ENCODE data around the gene CPA5. TPM values are rescaled to one million over a fixed set of nuclear protein-coding genes. Genes with fewer than 3 reads are reported as not detected.

CPA5 gene
- total and polyA plus RNA-seq, 2 donors (not counting 3 experiments of a cell fraction or from before 2014, with no cell fraction given), result not detected

GRCh38 chr7:130401578-130401977 is 57.0 kb downstream of the CPA5 start:
- Histone ChIP-seq H2AFZ (ENCODE audit: low read depth, low read length) (no peak overlapping the region), H3K9me1 (replicated peaks; ENCODE audit: control insufficient read depth, extremely low read depth, insufficient read depth, low read length) (no peaks in the 10 kb centered on the region), H3K27me3 (ENCODE audit: control insufficient read depth in 2 of 2, insufficient read depth in 2 of 2, low read length in 2 of 2) (no peaks in the 10 kb centered on the region), H4K20me1 (replicated peaks; ENCODE audit: control insufficient read depth, extremely low read depth, insufficient read depth, low read length) (no peaks in the 10 kb centered on the region), H3K9me3 (replicated peaks; ENCODE audit: control insufficient read depth, insufficient read depth, low read length) (no peaks in the 10 kb centered on the region), H3K4me1 (ENCODE audit: control insufficient read depth, extremely low read depth, insufficient read depth, low read length) (peaks cover 4% of the 10 kb centered on the region), H3K36me3 (ENCODE audit: control insufficient read depth in 2 of 2, extremely low read depth in 1 of 2, insufficient read depth in 2 of 2, low read length in 2 of 2) (peaks cover 0 to 5% of the 10 kb centered on the region in 2 experiments), H3K4me2 (ENCODE audit: insufficient read depth, low read length) (no peak overlapping the region), H3K79me2 (ENCODE audit: control insufficient read depth, insufficient read depth, low read length) (no peaks in the 10 kb centered on the region), H3K4me3 (replicated peaks in 1 of 3; ENCODE audit: insufficient read depth in 1 of 3, low read depth in 1 of 3, low read length in 3 of 3) (no peak overlapping the region), H3K9ac (replicated peaks; ENCODE audit: extremely low read depth, insufficient read depth, low read length) (no peak overlapping the region), H3K27ac (ENCODE audit: insufficient read depth, low read depth, low read length) (no peak overlapping the region)
- FAIRE-seq (no peak), DNase-seq (ENCODE audit: low read depth, low spot score) (no peak)
- CTCF ChIA-PET, result no interaction called here
- no TSS peak for BruUV-seq (replicated peaks)
- no peak for TF ChIP-seq MAX (IDR thresholded peaks at IDR 0.05; ENCODE audit: insufficient read depth, insufficient read length)
- TF ChIP-seq JUN (IDR thresholded peaks at IDR 0.05; ENCODE audit: borderline replicate concordance, insufficient read depth, insufficient read length, low read depth), result no peak
- no peak for TF ChIP-seq POLR2AphosphoS5 (IDR thresholded peaks at IDR 0.05; ENCODE audit: insufficient read depth, low read depth, low read length)
- TF ChIP-seq EZH2 (IDR thresholded peaks at IDR 0.05; ENCODE audit: borderline replicate concordance, low read depth, low read length, severe bottlenecking), result no peak
- TF ChIP-seq FOS (IDR thresholded peaks at IDR 0.05; ENCODE audit: borderline replicate concordance, insufficient read depth, low read length), result no peak
- TF ChIP-seq MYC (IDR thresholded peaks at IDR 0.05; ENCODE audit: low read depth, low read length), result no peak
- no peak for TF ChIP-seq GATA2 (IDR thresholded peaks at IDR 0.05; ENCODE audit: insufficient read depth, insufficient read length, low read depth, low read length)
- POLR2A ChIA-PET, result no interaction called here
- dilution Hi-C loops (cut with MboI; ENCODE audit: extremely low pct_ligation_motif_present, low sequenced_read_pairs), result no loop called here
- intact Hi-C loops (cut with micrococcal nuclease), result no loop called here

GRCh38 chr7:130405003-130405402 is 60.4 kb downstream of the CPA5 start:
- H3K27ac ChIP-seq (ENCODE audit: insufficient read depth, low read depth, low read length), result no peak overlapping the region
- H3K4me3 ChIP-seq (replicated peaks in 1 of 3; ENCODE audit: insufficient read depth in 1 of 3, low read depth in 1 of 3, low read length in 3 of 3), result no peak overlapping the region
- peaks cover under 1% of the 10 kb centered on the region for H3K4me1 ChIP-seq (ENCODE audit: control insufficient read depth, extremely low read depth, insufficient read depth, low read length)
- H3K79me2 ChIP-seq (ENCODE audit: control insufficient read depth, insufficient read depth, low read length), result no peaks in the 10 kb centered on the region
- H3K9me1 ChIP-seq (replicated peaks; ENCODE audit: control insufficient read depth, extremely low read depth, insufficient read depth, low read length), result no peaks in the 10 kb centered on the region
- H3K9ac ChIP-seq (replicated peaks; ENCODE audit: extremely low read depth, insufficient read depth, low read length), result no peak overlapping the region
- dilution Hi-C loops (cut with MboI; ENCODE audit: extremely low pct_ligation_motif_present, low sequenced_read_pairs) (no loop called here), intact Hi-C loops (cut with micrococcal nuclease) (no loop called here)
- FAIRE-seq, result no peak
- H2AFZ ChIP-seq (ENCODE audit: low read depth, low read length), result no peak overlapping the region
- no peaks in the 10 kb centered on the region for H4K20me1 ChIP-seq (replicated peaks; ENCODE audit: control insufficient read depth, extremely low read depth, insufficient read depth, low read length)
- DNase-seq (ENCODE audit: low read depth, low spot score), result no peak
- CTCF ChIA-PET, result no interaction called here
- TF ChIP-seq MYC (IDR thresholded peaks at IDR 0.05; ENCODE audit: low read depth, low read length) (no peak), POLR2AphosphoS5 (IDR thresholded peaks at IDR 0.05; ENCODE audit: insufficient read depth, low read depth, low read length) (no peak), FOS (IDR thresholded peaks at IDR 0.05; ENCODE audit: borderline replicate concordance, insufficient read depth, low read length) (no peak), CTCF (IDR thresholded peaks at IDR 0.05; ENCODE audit: extremely low read depth in 1 of 2, insufficient read depth in 1 of 2, low read depth in 1 of 2, low read length in 2 of 2) (no peak)
- BruUV-seq (replicated peaks), result no TSS peak
- no peak overlapping the region for H3K4me2 ChIP-seq (ENCODE audit: insufficient read depth, low read length)
- H3K27me3 ChIP-seq (ENCODE audit: control insufficient read depth in 2 of 2, insufficient read depth in 2 of 2, low read length in 2 of 2), result no peaks in the 10 kb centered on the region
- no peaks in the 10 kb centered on the region for H3K9me3 ChIP-seq (replicated peaks; ENCODE audit: control insufficient read depth, insufficient read depth, low read length)
- H3K36me3 ChIP-seq (ENCODE audit: control insufficient read depth in 2 of 2, extremely low read depth in 1 of 2, insufficient read depth in 2 of 2, low read length in 2 of 2), result peaks cover 2 to 5% of the 10 kb centered on the region in 2 experiments
- POLR2A ChIA-PET, result no interaction called here
